ENCODE data around the gene RPL18A.

- no peak for TF ChIP-seq CTCF (conservative IDR thresholded peaks at IDR 0.05)
- TF ChIP-seq EZH2 (IDR thresholded peaks at IDR 0.05; ENCODE audit: low read depth): no peak
These were observed 752 bp downstream of the RPL18A start for GRCh38 chr19:17860331-17860992.
